Activated CD4-positive, CD25-positive, alpha-beta regulatory T cell treated with anti-CD3 and anti-CD28 coated beads, Interleukin-2, amount 50 U/mL, for 72 hours (primary cell): ENCODE measurements around the gene SLC25A42.
"Not testable (repeated sequence)": the region's sequence is repeated elsewhere in the genome, so short reads cannot be mapped to it uniquely, and the experiment has no call there.

Experiments
- DNase-seq: peaks from one replicate; pipeline ENCODE4 v3.0.0; 2021

The SLC25A42 gene

GRCh38 chr19:19071897-19072296 is 8.1 kb downstream of the SLC25A42 start:
- DNase-seq: no peak

- no peak for DNase-seq
These were observed 10.5 kb downstream of the SLC25A42 start for GRCh38 chr19:19074196-19074882.

- no peak for DNase-seq
These were observed 11.3 kb downstream of the SLC25A42 start for GRCh38 chr19:19075126-19075525.

GRCh38 chr19:19076476-19076875 is 12.7 kb downstream of the SLC25A42 start:
- no peak for DNase-seq

- DNase-seq: no peak
These were observed 13.3 kb downstream of the SLC25A42 start for GRCh38 chr19:19077103-19077502.

GRCh38 chr19:19078801-19079200 is 15.0 kb downstream of the SLC25A42 start:
- DNase-seq: no peak

- no peak for DNase-seq
These were observed 15.8 kb downstream of the SLC25A42 start for GRCh38 chr19:19079571-19079970.

GRCh38 chr19:19081642-19082151 is 17.9 kb downstream of the SLC25A42 start:
- no peak for DNase-seq

GRCh38 chr19:19083413-19084178 is 19.8 kb downstream of the SLC25A42 start:
- DNase-seq: no peak

GRCh38 chr19:19087676-19088075 is 23.9 kb downstream of the SLC25A42 start:
- no peak for DNase-seq

- no peak for DNase-seq
These were observed 30.7 kb downstream of the SLC25A42 start for GRCh38 chr19:19094513-19094912.

GRCh38 chr19:19095691-19096090 is 31.9 kb downstream of the SLC25A42 start:
- no peak for DNase-seq

- no peak for DNase-seq
These were observed 33.1 kb downstream of the SLC25A42 start for GRCh38 chr19:19096641-19097627.

- DNase-seq: no peak
These were observed 34.4 kb downstream of the SLC25A42 start for GRCh38 chr19:19098084-19098702.

- no peak for DNase-seq
These were observed 35.2 kb downstream of the SLC25A42 start for GRCh38 chr19:19098703-19099632.

- no peak for DNase-seq
These were observed 37.7 kb downstream of the SLC25A42 start for GRCh38 chr19:19101540-19101939.

GRCh38 chr19:19102566-19102965 is 38.8 kb downstream of the SLC25A42 start:
- not testable (repeated sequence) for DNase-seq

- DNase-seq: no peak
These were observed 39.4 kb downstream of the SLC25A42 start for GRCh38 chr19:19103167-19103566.

GRCh38 chr19:19105365-19106055 is 41.7 kb downstream of the SLC25A42 start:
- no peak for DNase-seq

- DNase-seq: no peak
These were observed 42.3 kb downstream of the SLC25A42 start for GRCh38 chr19:19106056-19106551.
